Peyer's patch (tissue), 4 donors: ENCODE measurements around the gene NOTCH3.

Experiments
- CTCF ChIP-seq, 6 experiments: fragments of 450-650 bp in 4 of 6; fragments of 200-600 bp in 2 of 6; sonication (generic) in 1 of 6; IDR thresholded peaks; one replicate each; pipeline ENCODE4 v1.5.1; 2017 to 2019; ENCODE audit warnings: antibody characterized with exemption in 6 of 6, mild to moderate bottlenecking in 3 of 6, moderate library complexity in 1 of 6
- POLR2A ChIP-seq, 2 donors: fragments of 450-650 bp; IDR thresholded peaks; one replicate each; pipeline ENCODE4 v1.5.1; 2017; ENCODE audit warnings: antibody characterized with exemption in 2 of 2, mild to moderate bottlenecking in 2 of 2, moderate library complexity in 2 of 2

GRCh38 chr19:15196360-15197005, 4.3 kb downstream of the NOTCH3 start:
- no peak for TF ChIP-seq CTCF (IDR thresholded peaks at IDR 0.05)
- TF ChIP-seq POLR2A (IDR thresholded peaks at IDR 0.05): no peak
